SU-DHL-6 (cell line): ENCODE measurements around the gene ACBD6.

Experiments used
- H2AFZ ChIP-seq: fragments of 200-600 bp; sonication (generic); 2 replicates; pipeline ENCODE4 v1.6.1; 2014; ENCODE audit warnings: low read depth, mild to moderate bottlenecking, moderate library complexity, mixed read lengths, antibody characterized with exemption, low read length; ENCODE audit not compliant: severe bottlenecking
- H3F3A ChIP-seq: fragments of 200-600 bp; shearing (Covaris generic); 2 replicates; pipeline ENCODE4 v1.6.0; 2016; ENCODE audit warnings: antibody characterized with exemption, mild to moderate bottlenecking; ENCODE audit not compliant: insufficient read depth
- H3K27ac ChIP-seq: fragments of 200-600 bp; sonication (generic); 2 replicates; pipeline ENCODE4 v1.5.1; 2016; ENCODE audit warnings: low read depth, mild to moderate bottlenecking, low read length, moderate library complexity, mixed read lengths
- H3K27me3 ChIP-seq: fragments of 200-600 bp; sonication (generic), shearing (Covaris generic); 2 replicates; pipeline ENCODE4 v1.6.0; 2014; ENCODE audit warnings: mild to moderate bottlenecking, low read length
- H3K36me3 ChIP-seq: fragments of 200-600 bp; sonication (generic); 2 replicates; pipeline ENCODE4 v1.6.1; 2014; ENCODE audit warnings: mild to moderate bottlenecking, low read length, mixed read lengths
- H3K4me2 ChIP-seq: fragments of 300-600, 200-600 bp; shearing (Covaris generic), sonication (generic); 2 replicates; pipeline ENCODE4 v1.6.0; 2014; ENCODE audit warnings: low read length, low read depth, mild to moderate bottlenecking; ENCODE audit not compliant: poor library complexity, severe bottlenecking
- H3K4me3 ChIP-seq: fragments of 200-600 bp; sonication (generic); 2 replicates; pipeline ENCODE4 v1.5.1; 2014; ENCODE audit warnings: antibody characterized with exemption, low read length, mild to moderate bottlenecking, mixed read lengths; ENCODE audit not compliant: insufficient read depth, poor library complexity, severe bottlenecking
- H3K79me2 ChIP-seq: fragments of 200-600 bp; sonication (generic); 2 replicates; pipeline ENCODE4 v1.6.1; 2014; ENCODE audit warnings: mild to moderate bottlenecking, low read length, moderate library complexity; ENCODE audit not compliant: insufficient read depth
- H3K9ac ChIP-seq: fragments of 200-600 bp; sonication (generic); 2 replicates; pipeline ENCODE4 v1.7.0; 2014; ENCODE audit warnings: mild to moderate bottlenecking, low read length
- H3K9me2 ChIP-seq: fragments of 200-600 bp; sonication (generic); replicated peaks from 2 replicates; pipeline ENCODE4 v1.6.1; 2014; ENCODE audit warnings: low read length; ENCODE audit not compliant: insufficient read depth
- H3K9me3 ChIP-seq: fragments of 200-600 bp; sonication (generic); 2 replicates; pipeline ENCODE4 v1.6.1; 2014; ENCODE audit warnings: low read length, mixed read lengths; ENCODE audit not compliant: insufficient read depth
- H4K20me1 ChIP-seq: fragments of 200-600 bp; sonication (generic); 2 replicates; pipeline ENCODE4 v1.6.1; 2014; ENCODE audit warnings: low read depth, mild to moderate bottlenecking, antibody characterized with exemption, low read length, moderate library complexity, mixed read lengths
- CTCF ChIP-seq: fragments of 200-600 bp; sonication (generic); IDR thresholded peaks from one replicate; pipeline ENCODE4 v1.5.1; 2017; ENCODE audit warnings: antibody characterized with exemption, mild to moderate bottlenecking, low read length, moderate library complexity; ENCODE audit not compliant: insufficient read depth, poor library complexity, severe bottlenecking
- EZH2phosphoT487 ChIP-seq: fragments of 200-600 bp; sonication (generic), shearing (Covaris generic); conservative IDR thresholded peaks from 2 replicates; pipeline ENCODE4 v1.6.1; 2018; ENCODE audit warnings: mild to moderate bottlenecking, antibody characterized with exemption, low read length, moderate library complexity, mixed read lengths

Gene ACBD6

GRCh38 chr1:180274221-180274620 is 228.2 kb downstream of the ACBD6 start:
- H3K36me3 ChIP-seq = no peaks in the 10 kb centered on the region
- H3K9ac ChIP-seq = no peak overlapping the region

GRCh38 chr1:180273066-180273465 is 229.3 kb downstream of the ACBD6 start:
- Histone ChIP-seq H3F3A (no peaks in the 10 kb centered on the region), H3K27ac (no peak overlapping the region), H3K79me2 (no peaks in the 10 kb centered on the region), H4K20me1 (no peaks in the 10 kb centered on the region), H3K4me2 (no peak overlapping the region), H3K9me3 (no peaks in the 10 kb centered on the region), H2AFZ (no peak overlapping the region), H3K9me2 (no peaks in the 10 kb centered on the region), H3K9ac (no peak overlapping the region), H3K27me3 (no peaks in the 10 kb centered on the region), H3K4me3 (no peak overlapping the region), H3K36me3 (no peaks in the 10 kb centered on the region)
- TF ChIP-seq CTCF (no peak), EZH2phosphoT487 (no peak)

More at GRCh38 chr1:180274221-180274620, 228.2 kb downstream of the ACBD6 start:
- Histone ChIP-seq H3F3A (no peaks in the 10 kb centered on the region), H2AFZ (no peak overlapping the region), H3K27me3 (no peaks in the 10 kb centered on the region), H4K20me1 (no peaks in the 10 kb centered on the region), H3K4me3 (no peak overlapping the region), H3K9me3 (no peaks in the 10 kb centered on the region), H3K79me2 (no peaks in the 10 kb centered on the region), H3K9me2 (no peaks in the 10 kb centered on the region), H3K4me2 (no peak overlapping the region), H3K27ac (no peak overlapping the region)
- TF ChIP-seq CTCF = no peak
- TF ChIP-seq EZH2phosphoT487 = no peak

GRCh38 chr1:180272395-180272794 is 230.0 kb downstream of the ACBD6 start:
- Histone ChIP-seq H3K36me3 (no peaks in the 10 kb centered on the region), H3F3A (no peaks in the 10 kb centered on the region), H3K9ac (no peak overlapping the region), H3K9me3 (no peaks in the 10 kb centered on the region), H3K9me2 (no peaks in the 10 kb centered on the region), H2AFZ (no peak overlapping the region), H3K27ac (no peak overlapping the region), H3K4me2 (no peak overlapping the region), H3K4me3 (no peak overlapping the region), H4K20me1 (no peaks in the 10 kb centered on the region), H3K27me3 (no peaks in the 10 kb centered on the region), H3K79me2 (no peaks in the 10 kb centered on the region)
- TF ChIP-seq EZH2phosphoT487 (no peak), CTCF (no peak)
